HepG2 (cell line): ENCODE data around the gene C20orf96. TPM values are rescaled to one million over a fixed set of nuclear protein-coding genes. Genes with fewer than 3 reads are reported as not detected.

Experiments used
- ARID5B ChIP-seq: IDR thresholded peaks from 2 replicates; pipeline ENCODE4 v1.4.0; 2020; ENCODE audit warnings: mild to moderate bottlenecking, missing genetic modification reagents
- BRCA1 ChIP-seq: sonication (generic); formaldehyde crosslinking; IDR thresholded peaks from 2 replicates; pipeline ENCODE4 v1.4.0; 2020; ENCODE audit warnings: missing genetic modification reagents
- CENPX ChIP-seq: sonication (generic); formaldehyde crosslinking; IDR thresholded peaks from 2 replicates; pipeline ENCODE4 v1.9.0; 2021; ENCODE audit warnings: mild to moderate bottlenecking, missing genetic modification reagents, moderate library complexity
- FOXO4 ChIP-seq: sonication (generic); formaldehyde crosslinking; conservative IDR thresholded peaks from 2 replicates; pipeline ENCODE4 v1.8.1; 2023; ENCODE audit warnings: missing genetic modification reagents
- JARID2 ChIP-seq: sonication (generic); formaldehyde crosslinking; IDR thresholded peaks from 2 replicates; pipeline ENCODE4 v1.8.1; 2023; ENCODE audit warnings: missing genetic modification reagents, inconsistent platforms; ENCODE audit not compliant: insufficient replicate concordance
- MIXL1 ChIP-seq: IDR thresholded peaks from 2 replicates; pipeline ENCODE4 v1.6.1; 2016
- NFAT5 ChIP-seq: sonication (generic); formaldehyde crosslinking; IDR thresholded peaks from 2 replicates; pipeline ENCODE4 v1.4.0; 2020; ENCODE audit warnings: missing genetic modification reagents
- POLR2AphosphoS5 ChIP-seq: IDR thresholded peaks from 2 replicates; pipeline ENCODE4 v1.6.1; 2012; ENCODE audit warnings: low read depth, low read length
- PPARG ChIP-seq: conservative IDR thresholded peaks from 2 replicates; pipeline ENCODE4 v1.6.1; 2016; ENCODE audit warnings: missing biosample characterization, missing genetic modification reagents
- REPIN1 ChIP-seq: sonication (generic); formaldehyde crosslinking; IDR thresholded peaks from 2 replicates; pipeline ENCODE4 v1.8.0; 2022; ENCODE audit warnings: missing genetic modification reagents, low read depth, mild to moderate bottlenecking, borderline replicate concordance
- SETDB1 ChIP-seq: sonication (generic); formaldehyde crosslinking; IDR thresholded peaks from 2 replicates; pipeline ENCODE4 v1.5.1; 2020; ENCODE audit warnings: missing genetic modification reagents, mild to moderate bottlenecking, borderline replicate concordance
- SMAD1 ChIP-seq: sonication (generic); formaldehyde crosslinking; IDR thresholded peaks from 2 replicates; pipeline ENCODE4 v1.4.0; 2020; ENCODE audit warnings: missing genetic modification reagents, low read depth, mild to moderate bottlenecking, borderline replicate concordance
- SMYD3 ChIP-seq: sonication (generic); formaldehyde crosslinking; IDR thresholded peaks from 2 replicates; pipeline ENCODE4 v1.8.1; 2023; ENCODE audit warnings: mild to moderate bottlenecking, missing genetic modification reagents
- ZNF430 ChIP-seq: sonication (generic); formaldehyde crosslinking; IDR thresholded peaks from 2 replicates; pipeline ENCODE4 v1.9.0; 2021; ENCODE audit warnings: mild to moderate bottlenecking, missing genetic modification reagents
- ZNF513 ChIP-seq: sonication (generic); formaldehyde crosslinking; conservative IDR thresholded peaks from 2 replicates; pipeline ENCODE4 v1.5.0; 2020; ENCODE audit warnings: missing genetic modification reagents
- ZNF572 ChIP-seq: sonication (generic); formaldehyde crosslinking; IDR thresholded peaks from 2 replicates; pipeline ENCODE4 v1.5.1; 2020; ENCODE audit warnings: mild to moderate bottlenecking, missing genetic modification reagents
- ZNF713 ChIP-seq: sonication (generic); formaldehyde crosslinking; IDR thresholded peaks from 2 replicates; pipeline ENCODE4 v1.4.0; 2020; ENCODE audit warnings: mild to moderate bottlenecking, missing genetic modification reagents
- polyA plus RNA-seq, 8 experiments: library from polyadenylated mRNA; depleted of rRNA in 3 of 8; stranded (reverse) in 7 of 8; unstranded in 1 of 8; fragments of >200 nt; fragmentation: Illumina TruSeq in 4 of 8; extraction: Trizol in 4 of 8; gene quantifications; 2 replicates each; pipeline versions ENCODE4 v1.2.1 to v1.2.3, GENCODE V29; 2011 to 2016; ENCODE audit warnings: low read depth in 4 of 8, missing spikeins in 1 of 8, mixed read lengths in 1 of 8; ENCODE audit not compliant: insufficient read depth in 1 of 8
- total RNA-seq, 5 experiments: library from RNA; depleted of rRNA; stranded (reverse); fragments of >200 nt; fragmentation: Illumina TruSeq; extraction: Trizol; gene quantifications; 2 replicates each; pipeline ENCODE4 v1.2.3, GENCODE V29; 2016; ENCODE audit warnings: low read depth in 1 of 5

The C20orf96 gene
- total and polyA plus RNA-seq, 2 of the 13 experiments (the other 11 are each of a cell fraction or from before 2014, with no cell fraction given) = 3.8 to 20.6 TPM

GRCh38 chr20:297098-297924 is 6.8 kb upstream of the C20orf96 start, which contains the start of gene ZCCHC3 (continued):
- TF ChIP-seq ZNF572 (CRISPR knock-in tag) (peak; percentile 99), JARID2 (CRISPR knock-in tag) (no peak), FOXO4 (CRISPR knock-in tag) (no peak), PPARG (CRISPR knock-in tag) (peak; percentile 92), BRCA1 (CRISPR knock-in tag) (peak; percentile 99), ZNF513 (CRISPR knock-in tag) (0 out of 2 replicates have a peak, but pooled peaks have one; percentile 67), REPIN1 (CRISPR knock-in tag) (peak; percentile 91; the same call in 1 of the 2 replicates), SETDB1 (CRISPR knock-in tag) (0 out of 2 replicates have a peak, but pooled peaks have one; percentile 28), NFAT5 (CRISPR knock-in tag) (peak; percentile 89; the same call in 1 of the 2 replicates), ZNF713 (no peak), CENPX (CRISPR knock-in tag) (no peak), SMYD3 (CRISPR knock-in tag) (peak; percentile 93), ARID5B (CRISPR knock-in tag) (peak; percentile 98), ZNF430 (peak; percentile 99), MIXL1 (peak; percentile 96), POLR2AphosphoS5 (peak; percentile 94), SMAD1 (peak; percentile 92)
